ENCODE data around the gene ALOX5. TPM values are rescaled to one million over a fixed set of nuclear protein-coding genes. Genes with fewer than 3 reads are reported as not detected.

The ALOX5 gene
- total RNA-seq, 1 experiment from 2014 or later, result 0.11 TPM

DNA sequence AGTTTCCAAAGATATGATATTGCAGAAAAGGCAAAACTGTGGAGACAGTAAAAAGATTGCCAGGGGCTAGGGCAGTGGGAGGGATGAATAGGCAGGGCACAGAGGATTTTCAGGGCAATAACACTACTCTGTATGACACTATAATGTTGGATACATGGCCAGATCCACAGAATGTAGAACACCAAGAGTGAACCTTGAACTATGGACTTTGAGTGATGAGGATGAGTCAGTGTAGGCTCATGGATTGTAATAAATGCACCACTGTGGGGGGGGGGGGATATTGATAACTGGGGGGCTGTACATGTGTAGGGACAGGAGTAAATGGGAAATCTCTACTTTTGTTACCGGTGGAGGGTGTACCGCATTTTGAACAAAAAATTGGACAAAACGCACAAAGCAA, 77.4 kb downstream of the ALOX5 start:
- intact Hi-C loops (cut with micrococcal nuclease), result loop anchor here (10.0 kb wide), 1 partner anchor 447 kb away; the partner anchor contains the start of gene ZNF22
- H3K4me3 ChIP-seq (ENCODE audit: low read length), result no peak overlapping the region
- H3K4me2 ChIP-seq (ENCODE audit: low read length), result no peak overlapping the region
- TF ChIP-seq EZH2 (IDR thresholded peaks at IDR 0.05; ENCODE audit: low read length, unreplicated experiment), result no peak
- no peak for TF ChIP-seq EZH2phosphoT487 (IDR thresholded peaks at IDR 0.05; ENCODE audit: borderline replicate concordance, low read length)
- TF ChIP-seq, protein P1, sequence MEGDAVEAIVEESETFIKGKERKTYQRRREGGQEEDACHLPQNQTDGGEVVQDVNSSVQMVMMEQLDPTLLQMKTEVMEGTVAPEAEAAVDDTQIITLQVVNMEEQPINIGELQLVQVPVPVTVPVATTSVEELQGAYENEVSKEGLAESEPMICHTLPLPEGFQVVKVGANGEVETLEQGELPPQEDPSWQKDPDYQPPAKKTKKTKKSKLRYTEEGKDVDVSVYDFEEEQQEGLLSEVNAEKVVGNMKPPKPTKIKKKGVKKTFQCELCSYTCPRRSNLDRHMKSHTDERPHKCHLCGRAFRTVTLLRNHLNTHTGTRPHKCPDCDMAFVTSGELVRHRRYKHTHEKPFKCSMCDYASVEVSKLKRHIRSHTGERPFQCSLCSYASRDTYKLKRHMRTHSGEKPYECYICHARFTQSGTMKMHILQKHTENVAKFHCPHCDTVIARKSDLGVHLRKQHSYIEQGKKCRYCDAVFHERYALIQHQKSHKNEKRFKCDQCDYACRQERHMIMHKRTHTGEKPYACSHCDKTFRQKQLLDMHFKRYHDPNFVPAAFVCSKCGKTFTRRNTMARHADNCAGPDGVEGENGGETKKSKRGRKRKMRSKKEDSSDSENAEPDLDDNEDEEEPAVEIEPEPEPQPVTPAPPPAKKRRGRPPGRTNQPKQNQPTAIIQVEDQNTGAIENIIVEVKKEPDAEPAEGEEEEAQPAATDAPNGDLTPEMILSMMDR (conservative IDR thresholded peaks at IDR 0.05; ENCODE audit: low read depth, low read length), result no peak
- no peaks in the 10 kb centered on the region for H3K27me3 ChIP-seq (ENCODE audit: low read length)
- H3F3A ChIP-seq (ENCODE audit: low read length, unreplicated experiment), result no peaks in the 10 kb centered on the region
- no peaks in the 10 kb centered on the region for H3K36me3 ChIP-seq (ENCODE audit: low read depth, low read length)
- DNase-seq, result no peak
- ChIA-PET CTCF (no interaction called here), POLR2A (ENCODE audit: unreplicated experiment) (no interaction called here)
- no peak for ATAC-seq
- H3K79me2 ChIP-seq (ENCODE audit: low read length), result no peaks in the 10 kb centered on the region
- no peaks in the 10 kb centered on the region for H4K20me1 ChIP-seq (ENCODE audit: low read length)
- no peaks in the 10 kb centered on the region for H3K9me3 ChIP-seq (ENCODE audit: low read length)
- H3K27ac ChIP-seq (ENCODE audit: low read length), result no peak overlapping the region
- H3K9ac ChIP-seq (ENCODE audit: low read length), result no peak overlapping the region
- no TSS peak for BruUV-seq (replicated peaks)
- H3K4me1 ChIP-seq (ENCODE audit: insufficient read depth, low read length), result no peaks in the 10 kb centered on the region
- no peak overlapping the region for H2AFZ ChIP-seq (ENCODE audit: low read length)
- no peaks in the 10 kb centered on the region for H3K9me2 ChIP-seq (replicated peaks; ENCODE audit: low read length)

DNA sequence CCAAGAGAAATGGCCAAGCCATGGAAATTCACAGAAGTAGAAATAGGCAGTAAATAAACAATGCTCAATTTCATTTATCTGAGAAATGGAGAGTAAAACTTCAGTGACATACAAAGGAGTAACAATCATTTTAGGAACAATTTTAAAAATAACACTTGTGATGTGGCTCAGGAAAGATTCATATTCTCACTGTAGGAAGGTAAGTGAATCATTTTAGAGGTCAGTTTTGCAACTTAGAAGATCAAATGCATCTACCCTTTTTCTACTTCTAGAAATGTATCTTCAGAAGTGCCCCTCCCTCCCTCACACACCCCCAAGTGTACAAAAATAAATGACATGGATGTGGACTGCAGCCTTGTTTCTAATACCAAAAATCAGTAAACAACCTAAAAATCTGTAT, 78.3 kb downstream of the ALOX5 start:
- intact Hi-C loops (cut with micrococcal nuclease), result loop anchor here (10.0 kb wide), 1 partner anchor 447 kb away; the partner anchor contains the start of gene ZNF22
- Histone ChIP-seq H3K4me2 (ENCODE audit: low read length) (no peak overlapping the region), H3K4me1 (ENCODE audit: insufficient read depth, low read length) (peaks cover 6% of the 10 kb centered on the region), H3K4me3 (ENCODE audit: low read length) (no peak overlapping the region), H4K20me1 (ENCODE audit: low read length) (no peaks in the 10 kb centered on the region), H3K27me3 (ENCODE audit: low read length) (no peaks in the 10 kb centered on the region), H2AFZ (ENCODE audit: low read length) (no peak overlapping the region), H3K36me3 (ENCODE audit: low read depth, low read length) (no peaks in the 10 kb centered on the region), H3K9me3 (ENCODE audit: low read length) (no peaks in the 10 kb centered on the region), H3K9me2 (replicated peaks; ENCODE audit: low read length) (no peaks in the 10 kb centered on the region), H3F3A (ENCODE audit: low read length, unreplicated experiment) (no peaks in the 10 kb centered on the region), H3K79me2 (ENCODE audit: low read length) (no peaks in the 10 kb centered on the region), H3K9ac (ENCODE audit: low read length) (no peak overlapping the region), H3K27ac (ENCODE audit: low read length) (no peak overlapping the region)
- DNase-seq, result no peak
- ChIA-PET POLR2A (ENCODE audit: unreplicated experiment) (no interaction called here), CTCF (no interaction called here)
- ATAC-seq, result no peak
- TF ChIP-seq, protein P1 (conservative IDR thresholded peaks at IDR 0.05; ENCODE audit: low read depth, low read length), result no peak
- no peak for TF ChIP-seq EZH2 (IDR thresholded peaks at IDR 0.05; ENCODE audit: low read length, unreplicated experiment)
- no peak for TF ChIP-seq EZH2phosphoT487 (IDR thresholded peaks at IDR 0.05; ENCODE audit: borderline replicate concordance, low read length)
- BruUV-seq (replicated peaks), result no TSS peak

DNA sequence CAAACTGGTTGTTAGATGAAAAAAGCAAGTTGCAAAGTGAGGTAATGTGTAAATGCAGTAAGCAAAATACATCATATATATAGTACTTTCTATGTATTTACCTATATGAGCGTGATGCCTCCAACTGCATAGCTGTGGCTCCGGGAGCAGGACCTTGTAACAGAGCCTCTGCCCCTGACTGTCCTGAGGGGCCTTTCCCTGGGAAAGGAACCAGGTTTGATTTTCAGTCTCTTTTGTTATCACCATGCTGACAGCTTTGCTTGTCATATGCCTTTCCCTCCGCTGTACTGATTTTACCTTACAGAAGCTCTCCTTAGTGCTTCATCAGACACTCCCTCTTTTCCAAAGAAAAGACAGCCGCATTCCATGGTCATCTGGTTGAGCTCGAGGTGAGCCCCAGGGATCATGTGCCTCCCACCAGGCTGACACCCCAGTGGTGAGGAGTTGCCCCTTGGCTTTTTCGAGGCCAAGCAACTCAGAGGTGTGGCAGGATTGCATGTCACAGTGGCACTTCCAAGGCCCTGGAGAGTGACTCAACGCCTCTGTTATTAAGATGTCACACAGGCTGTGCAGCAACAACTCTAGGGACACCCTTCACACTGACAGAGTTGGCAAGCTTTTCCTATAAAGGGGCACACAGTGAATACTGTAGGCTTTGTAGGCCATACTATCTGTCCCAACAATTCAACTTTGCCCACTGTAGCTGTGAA, 78.9 kb downstream of the ALOX5 start:
- H3K9me3 ChIP-seq (ENCODE audit: low read length), result no peaks in the 10 kb centered on the region
- BruUV-seq (replicated peaks), result no TSS peak
- no peak for ATAC-seq
- no peak overlapping the region for H2AFZ ChIP-seq (ENCODE audit: low read length)
- no peaks in the 10 kb centered on the region for H4K20me1 ChIP-seq (ENCODE audit: low read length)
- H3K27ac ChIP-seq (ENCODE audit: low read length), result no peak overlapping the region
- H3K79me2 ChIP-seq (ENCODE audit: low read length), result no peaks in the 10 kb centered on the region
- no peaks in the 10 kb centered on the region for H3F3A ChIP-seq (ENCODE audit: low read length, unreplicated experiment)
- H3K36me3 ChIP-seq (ENCODE audit: low read depth, low read length), result no peaks in the 10 kb centered on the region
- no peak overlapping the region for H3K4me3 ChIP-seq (ENCODE audit: low read length)
- no peak overlapping the region for H3K4me2 ChIP-seq (ENCODE audit: low read length)
- no peaks in the 10 kb centered on the region for H3K27me3 ChIP-seq (ENCODE audit: low read length)
- CTCF ChIA-PET, result no interaction called here
- peaks cover 9% of the 10 kb centered on the region for H3K4me1 ChIP-seq (ENCODE audit: insufficient read depth, low read length)
- intact Hi-C loops (cut with micrococcal nuclease), result loop anchor here (10.0 kb wide), 1 partner anchor 448 kb away; the partner anchor contains the start of gene ZNF22
- no peak for DNase-seq
- TF ChIP-seq, protein P1 (conservative IDR thresholded peaks at IDR 0.05; ENCODE audit: low read depth, low read length), result no peak
- TF ChIP-seq EZH2 (IDR thresholded peaks at IDR 0.05; ENCODE audit: low read length, unreplicated experiment), result no peak
- no peak for TF ChIP-seq EZH2phosphoT487 (IDR thresholded peaks at IDR 0.05; ENCODE audit: borderline replicate concordance, low read length)
- H3K9me2 ChIP-seq (replicated peaks; ENCODE audit: low read length), result no peaks in the 10 kb centered on the region
- POLR2A ChIA-PET (ENCODE audit: unreplicated experiment), result no interaction called here
- no peak overlapping the region for H3K9ac ChIP-seq (ENCODE audit: low read length)
